GM19397 (cell line): ENCODE results near the gene CLCNKA.

ENCODE experiments used
- ATAC-seq: cut with Tn5 transposase; IDR thresholded peaks from one replicate; pipeline ENCODE4 v1.9.1; 2021; ENCODE audit warnings: mild to moderate bottlenecking, moderate library complexity; ENCODE audit not compliant: unreplicated experiment

CLCNKA gene

GRCh38 chr1:16076031-16076864 is 54.4 kb downstream of the CLCNKA start:
- ATAC-seq, result no peak

DNA sequence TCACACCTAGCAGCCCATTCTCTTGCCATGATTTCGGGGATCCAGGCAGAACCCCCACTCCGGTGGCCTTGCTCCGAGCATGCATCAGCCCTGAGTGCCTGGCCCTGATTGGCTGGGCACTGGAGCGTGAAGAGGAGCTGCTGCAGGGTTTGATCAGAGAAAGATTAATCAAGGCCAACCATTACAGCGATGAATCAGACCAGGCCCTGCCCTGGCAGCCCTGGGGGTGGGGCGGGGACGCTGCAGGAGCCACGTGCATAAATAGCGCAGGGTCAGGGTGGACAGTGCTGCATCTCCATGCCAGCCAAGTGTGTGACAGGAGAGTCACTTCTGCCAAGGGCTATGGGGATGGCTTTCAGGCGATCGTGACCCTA is 55.0 kb downstream of the CLCNKA start:
- ATAC-seq, result no peak

- no peak for ATAC-seq
Observed at GRCh38 chr1:16077406-16078245, 55.8 kb downstream of the CLCNKA start.

DNA sequence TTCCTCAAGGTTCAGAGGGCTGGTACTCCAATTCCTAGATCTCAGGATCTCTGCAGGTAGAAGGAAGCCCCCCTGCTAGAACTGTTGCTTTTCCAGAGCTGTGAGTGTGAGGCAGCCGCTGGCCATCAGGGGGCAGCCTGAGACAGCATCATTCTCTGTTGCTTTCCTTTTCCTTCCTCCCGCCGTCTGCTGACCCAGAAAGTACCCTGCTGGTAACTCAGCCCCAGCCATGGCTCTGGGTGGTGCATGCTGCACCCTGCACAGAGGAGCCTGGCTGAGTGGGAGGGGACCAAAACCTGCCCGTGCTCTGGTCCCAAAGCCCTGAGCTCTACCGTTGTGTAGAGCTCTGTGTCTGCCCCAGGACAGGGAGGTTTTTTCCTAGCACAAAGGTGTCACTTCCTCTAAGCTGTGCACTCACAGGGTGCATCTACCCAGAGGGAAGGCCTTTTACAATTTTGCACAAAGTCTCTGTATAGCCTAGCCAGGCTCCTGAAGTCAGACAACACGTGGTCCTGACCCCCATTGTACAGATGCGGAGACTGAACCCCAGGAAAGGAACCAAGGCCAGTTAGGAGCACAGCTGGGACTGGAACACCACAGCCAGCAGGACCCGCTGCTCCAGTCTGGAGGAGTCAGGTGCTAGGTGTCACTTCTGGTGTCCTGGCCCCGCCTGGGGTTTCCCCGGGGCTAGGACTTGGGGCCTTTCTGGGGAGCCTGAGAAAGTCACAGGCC is 57.3 kb downstream of the CLCNKA start:
- no peak for ATAC-seq

DNA sequence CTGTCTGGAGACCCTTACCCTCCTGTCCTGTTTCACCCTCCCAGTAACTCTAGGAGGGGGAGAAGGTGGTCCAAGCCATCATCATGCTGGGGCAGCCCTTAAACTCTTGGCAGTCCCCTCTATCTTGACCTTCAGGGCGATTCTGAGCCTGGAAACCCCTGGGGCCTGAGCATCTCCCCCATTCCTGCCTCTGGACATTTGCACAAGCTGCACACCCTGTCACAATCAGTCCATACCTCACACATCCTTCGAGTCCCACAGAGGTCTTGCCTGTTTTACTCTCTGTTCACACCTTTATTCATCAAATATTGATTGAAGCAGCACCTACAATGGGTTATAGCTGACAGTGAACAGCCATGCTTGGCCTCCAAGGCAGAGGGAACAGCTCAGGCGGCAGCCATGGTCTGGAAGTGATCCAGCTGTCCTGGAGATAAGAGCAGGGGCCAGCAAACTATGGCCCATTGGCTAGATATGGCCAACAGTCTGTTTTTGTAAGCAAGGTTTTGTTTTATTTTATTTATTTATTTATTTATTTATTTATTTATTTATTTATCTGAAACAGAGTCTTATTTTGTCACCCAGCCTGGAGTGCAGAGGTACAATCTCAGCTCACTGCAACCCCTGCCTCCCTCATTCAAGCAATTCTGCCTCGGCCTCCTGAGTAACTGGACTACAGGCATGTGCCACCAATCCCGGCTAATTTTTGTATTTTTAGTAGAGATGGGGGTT is 58.8 kb downstream of the CLCNKA start:
- no peak for ATAC-seq

DNA sequence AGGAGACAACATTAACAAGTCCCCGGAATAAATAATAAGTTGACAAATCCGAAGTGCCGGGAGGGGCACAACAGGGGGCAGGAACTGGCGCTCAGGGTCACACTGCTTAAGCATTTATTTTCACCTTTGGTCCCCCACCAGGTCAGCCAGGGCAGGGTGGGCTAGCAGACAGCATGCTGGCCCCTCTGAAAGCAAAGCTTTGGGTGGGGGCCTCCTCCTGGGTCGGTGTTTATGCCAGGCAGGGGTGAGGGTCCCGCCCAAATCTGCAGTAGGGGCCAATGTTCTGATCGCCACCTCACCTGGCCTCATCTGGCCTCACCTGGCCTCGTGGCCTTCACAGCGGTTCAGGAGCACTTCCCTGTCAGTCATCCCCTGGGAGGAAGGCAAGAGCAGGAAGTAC is 59.8 kb downstream of the CLCNKA start:
- no peak for ATAC-seq

- no peak for ATAC-seq
Observed at GRCh38 chr1:16082283-16083038, 60.6 kb downstream of the CLCNKA start.

DNA sequence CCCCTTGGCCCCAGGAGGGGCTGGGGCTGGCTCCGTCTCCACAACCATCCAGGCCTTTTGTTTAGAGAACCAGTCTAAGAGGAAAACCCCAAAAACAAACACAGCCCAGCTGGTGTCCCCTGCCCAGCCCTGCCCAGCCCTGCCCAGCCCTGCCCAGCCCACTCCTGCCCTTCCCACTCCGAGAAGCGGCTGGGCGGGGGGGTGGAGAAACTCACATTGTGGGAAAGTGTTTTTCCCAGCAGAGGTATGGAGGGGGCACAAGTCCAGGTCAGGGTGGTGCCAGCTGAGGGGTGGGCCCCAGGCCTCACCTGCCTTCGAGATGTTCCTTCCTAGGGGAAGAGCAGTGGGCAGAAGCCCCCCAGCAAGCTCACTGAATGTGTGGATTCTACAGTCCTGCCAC is 61.6 kb downstream of the CLCNKA start:
- no peak for ATAC-seq
